GM06990 (cell line): ENCODE data around the gene TMPRSS6.
A peak's percentile ranks its signal among the peaks of the same experiment; 100 is the strongest.

Source experiments
- DNase-seq: peaks from one replicate; pipeline ENCODE4 v3.0.0-alpha.2; 2011; ENCODE audit not compliant: insufficient read length; ENCODE audit errors: extremely low read depth
- H3K27me3 ChIP-seq: replicated peaks from 2 replicates; pipeline ENCODE4 v1.6.0; 2011; ENCODE audit warnings: low read length; ENCODE audit not compliant: control insufficient read depth, insufficient read depth
- H3K36me3 ChIP-seq: 2 replicates; pipeline ENCODE4 v1.5.1; 2011; ENCODE audit warnings: low read length; ENCODE audit not compliant: control insufficient read depth, insufficient read depth
- H3K4me3 ChIP-seq: replicated peaks from 2 replicates; pipeline ENCODE4 v1.5.1; 2011; ENCODE audit warnings: low read depth, mild to moderate bottlenecking, control low read depth, low read length
- CTCF ChIP-seq: IDR thresholded peaks from 2 replicates; pipeline ENCODE4 v1.5.1; 2011; ENCODE audit warnings: low read length, control low read depth, mild to moderate bottlenecking, inconsistent platforms; ENCODE audit not compliant: insufficient read depth, poor library complexity, severe bottlenecking

The TMPRSS6 gene

GRCh38 chr22:37126383-37126782 is 16.9 kb upstream of the TMPRSS6 start:
- peaks cover 38% of the 10 kb centered on the region for H3K36me3 ChIP-seq
- no peak overlapping the region for H3K4me3 ChIP-seq
- TF ChIP-seq CTCF: no peak
- no peaks in the 10 kb centered on the region for H3K27me3 ChIP-seq
- no peak for DNase-seq

GRCh38 chr22:37123649-37124048 is 14.1 kb upstream of the TMPRSS6 start:
- no peak for DNase-seq
- TF ChIP-seq CTCF: no peak
- H3K36me3 ChIP-seq: peaks cover 24% of the 10 kb centered on the region
- H3K4me3 ChIP-seq: no peak overlapping the region
- H3K27me3 ChIP-seq: no peaks in the 10 kb centered on the region

GRCh38 chr22:37122598-37123180 is 13.2 kb upstream of the TMPRSS6 start:
- Histone ChIP-seq H3K36me3 (peaks cover 15% of the 10 kb centered on the region), H3K4me3 (no peak overlapping the region), H3K27me3 (no peaks in the 10 kb centered on the region)
- TF ChIP-seq CTCF: no peak
- no peak for DNase-seq

- H3K27me3 ChIP-seq: no peaks in the 10 kb centered on the region
- TF ChIP-seq CTCF: no peak
- H3K36me3 ChIP-seq: peaks cover 10% of the 10 kb centered on the region
- no peak overlapping the region for H3K4me3 ChIP-seq
- peak; percentile 70 for DNase-seq
Observed at GRCh38 chr22:37121887-37122591, 12.5 kb upstream of the TMPRSS6 start.

- Histone ChIP-seq H3K27me3 (no peaks in the 10 kb centered on the region), H3K4me3 (no peak overlapping the region), H3K36me3 (no peaks in the 10 kb centered on the region)
- TF ChIP-seq CTCF: no peak
- no peak for DNase-seq
Observed at GRCh38 chr22:37120569-37121340, 11.2 kb upstream of the TMPRSS6 start.
